Neural cell (in vitro differentiated cells): ENCODE results near the gene C11orf71. TPM values are rescaled to one million over a fixed set of nuclear protein-coding genes. Genes with fewer than 3 reads are reported as not detected.

Experiments
- H2AFZ ChIP-seq: fragments of 200-600, 300-800 bp; sonication (generic), shearing (Covaris generic); 2 replicates; pipeline ENCODE4 v1.6.0; 2014; ENCODE audit warnings: low read depth, mild to moderate bottlenecking, antibody characterized with exemption, low read length, moderate library complexity
- H3F3A ChIP-seq: fragments of 200-600 bp; shearing (Covaris generic); 2 replicates; pipeline ENCODE4 v1.6.1; 2016; ENCODE audit warnings: mild to moderate bottlenecking, moderate library complexity, mixed read lengths, antibody characterized with exemption, low read length; ENCODE audit not compliant: insufficient read depth, poor library complexity, severe bottlenecking
- H3K27ac ChIP-seq: fragments of 200-600, 300-800 bp; sonication (generic), shearing (Covaris generic); 2 replicates; pipeline ENCODE4 v1.5.1; 2014; ENCODE audit warnings: mild to moderate bottlenecking, low read length, moderate library complexity
- H3K27me3 ChIP-seq: fragments of 300-800, 200-600 bp; sonication (generic), shearing (Covaris generic); 2 replicates; pipeline ENCODE4 v1.6.0; 2014; ENCODE audit warnings: mild to moderate bottlenecking, low read depth, low read length, moderate library complexity; ENCODE audit not compliant: insufficient read depth
- H3K36me3 ChIP-seq: fragments of 300-800, 200-600 bp; sonication (generic), shearing (Covaris generic); 2 replicates; pipeline ENCODE4 v1.5.1; 2014; ENCODE audit warnings: mild to moderate bottlenecking, antibody characterized with exemption, low read length, moderate library complexity; ENCODE audit not compliant: insufficient read depth
- H3K4me2 ChIP-seq: fragments of 300-800, 200-600 bp; sonication (generic), shearing (Covaris generic); 2 replicates; pipeline ENCODE4 v1.6.0; 2014; ENCODE audit warnings: mild to moderate bottlenecking, low read length
- H3K4me3 ChIP-seq: fragments of 300-800, 200-600 bp; sonication (generic), shearing (Covaris generic); 2 replicates; pipeline ENCODE4 v1.5.1; 2014; ENCODE audit warnings: mild to moderate bottlenecking, low read length, moderate library complexity
- H3K79me2 ChIP-seq: fragments of 200-600 bp; shearing (Covaris generic); replicated peaks from 2 replicates; pipeline ENCODE4 v1.6.0; 2014; ENCODE audit warnings: mild to moderate bottlenecking, low read length, moderate library complexity; ENCODE audit not compliant: insufficient read depth
- H3K9ac ChIP-seq: fragments of 300-800, 200-600 bp; sonication (generic), shearing (Covaris generic); 2 replicates; pipeline ENCODE4 v1.6.1; 2016; ENCODE audit warnings: mild to moderate bottlenecking, low read length, mixed read lengths
- H3K9me2 ChIP-seq: fragments of 200-600 bp; shearing (Covaris generic); 2 replicates; pipeline ENCODE4 v1.6.1; 2016; ENCODE audit warnings: mild to moderate bottlenecking, low read length, mixed read lengths; ENCODE audit not compliant: insufficient read depth
- H3K9me3 ChIP-seq: fragments of 200-600, 300-800 bp; sonication (generic), shearing (Covaris generic); 2 replicates; pipeline ENCODE4 v1.6.1; 2016; ENCODE audit warnings: mild to moderate bottlenecking, mixed run types, low read length, moderate library complexity, mixed read lengths
- H4K20me1 ChIP-seq: fragments of 200-600 bp; shearing (Covaris generic); 2 replicates; pipeline ENCODE4 v1.6.1; 2016; ENCODE audit warnings: mild to moderate bottlenecking, mixed run types; ENCODE audit not compliant: insufficient read depth
- EP300 ChIP-seq: fragments of 450-650 bp; conservative IDR thresholded peaks from 2 replicates; pipeline ENCODE4 v1.6.1; 2014; ENCODE audit warnings: antibody characterized with exemption, mild to moderate bottlenecking, moderate library complexity; ENCODE audit not compliant: poor library complexity, severe bottlenecking
- EZH2 ChIP-seq: fragments of 200-600, 300-800 bp; shearing (Covaris generic), sonication (generic); IDR thresholded peaks from 2 replicates; pipeline ENCODE4 v1.6.1; 2014; ENCODE audit warnings: antibody characterized with exemption, low read length, borderline replicate concordance, mild to moderate bottlenecking; ENCODE audit not compliant: insufficient read depth, poor library complexity, severe bottlenecking
- MXI1 ChIP-seq: fragments of 450-650 bp; conservative IDR thresholded peaks from 2 replicates; pipeline ENCODE4 v1.6.1; 2014; ENCODE audit warnings: antibody characterized with exemption, mild to moderate bottlenecking; ENCODE audit not compliant: poor library complexity, severe bottlenecking
- POLR2AphosphoS5 ChIP-seq: IDR thresholded peaks from 2 replicates; pipeline ENCODE4 v1.6.1; 2012
- RAD21 ChIP-seq: fragments of 450-650 bp; conservative IDR thresholded peaks from 2 replicates; pipeline ENCODE4 v1.6.1; 2014; ENCODE audit warnings: antibody characterized with exemption, mild to moderate bottlenecking, moderate library complexity
- SMC3 ChIP-seq: fragments of 450-650 bp; conservative IDR thresholded peaks from 2 replicates; pipeline ENCODE4 v1.6.1; 2014; ENCODE audit warnings: antibody characterized with exemption, mild to moderate bottlenecking, moderate library complexity; ENCODE audit not compliant: poor library complexity
- TAF1 ChIP-seq: IDR thresholded peaks from 2 replicates; pipeline ENCODE4 v1.6.1; 2012; ENCODE audit warnings: low read depth
- polyA minus RNA-seq: library from RNA; depleted of rRNA, polyadenylated mRNA; stranded (reverse); fragments of >200 nt; gene quantifications from 2 replicates; pipeline ENCODE4 v1.2.3, GENCODE V29; 2014
- polyA plus RNA-seq: library from polyadenylated mRNA; depleted of rRNA; stranded (reverse); fragments of >200 nt; gene quantifications from 2 replicates; pipeline ENCODE4 v1.2.3, GENCODE V29; 2014
- TF ChIP-seq, protein P1 (sequence below): fragments of 450-650 bp; IDR thresholded peaks from 2 replicates; pipeline ENCODE4 v1.5.1; 2014; ENCODE audit warnings: antibody characterized with exemption, mild to moderate bottlenecking, moderate library complexity; ENCODE audit not compliant: poor library complexity, severe bottlenecking
- TF ChIP-seq, protein P2 (sequence below): IDR thresholded peaks from 2 replicates; pipeline ENCODE4 v1.6.1; 2012; ENCODE audit warnings: borderline replicate concordance

C11orf71 gene, protein sequence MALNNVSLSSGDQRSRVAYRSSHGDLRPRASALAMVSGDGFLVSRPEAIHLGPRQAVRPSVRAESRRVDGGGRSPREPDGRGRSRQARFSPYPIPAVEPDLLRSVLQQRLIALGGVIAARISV
- polyA plus RNA-seq (29.9 and 33.1 TPM in 2 replicates), polyA minus RNA-seq (24.9 and 29.9 TPM in 2 replicates)

DNA sequence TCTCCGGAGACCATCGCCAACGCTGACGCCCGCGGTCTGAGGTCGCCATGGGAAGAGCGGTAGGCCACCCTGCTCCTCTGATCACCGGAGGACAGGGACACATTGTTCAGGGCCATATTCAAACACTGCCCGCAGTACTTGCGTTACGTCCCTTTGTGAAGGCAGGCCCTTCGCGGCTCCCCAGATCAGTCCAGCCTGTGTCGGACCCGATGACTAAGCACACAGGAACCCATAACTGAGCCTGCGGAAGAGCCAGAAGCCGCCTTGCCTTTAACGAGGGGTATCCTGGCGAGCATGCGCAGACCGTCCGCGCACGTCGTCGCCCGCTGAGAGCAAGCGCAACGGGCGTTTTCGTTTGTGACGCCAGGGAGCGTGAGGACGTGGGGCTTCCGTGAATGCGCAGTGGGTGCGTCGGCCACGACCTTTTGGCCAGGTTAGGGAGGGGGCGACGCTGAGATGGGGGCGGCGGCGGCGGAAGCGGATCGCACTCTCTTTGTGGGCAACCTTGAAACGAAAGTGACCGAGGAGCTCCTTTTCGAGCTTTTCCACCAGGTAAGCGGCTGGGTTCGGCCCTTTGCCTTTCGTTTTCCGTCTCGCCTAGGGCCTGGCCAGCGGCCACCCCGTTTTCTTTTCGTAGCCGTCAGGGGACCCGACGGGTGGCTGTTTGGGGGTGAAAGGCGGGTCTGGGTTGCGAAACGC is at the start of gene C11orf71, which contains the start of gene RBM7:
Gene C11orf71, minus strand, starts transcription at position 296 of the 699 bp plus-strand sequence. Its CDS starts 180 bp downstream, at position 116.
Gene RBM7, plus strand, starts transcription at position 451 of the 699 bp plus-strand sequence. Its CDS starts 6 bp downstream, at position 457.
- peak; percentile 88 for TF ChIP-seq TAF1
- TF ChIP-seq MXI1, result peak; percentile 79
- TF ChIP-seq, protein P1, sequence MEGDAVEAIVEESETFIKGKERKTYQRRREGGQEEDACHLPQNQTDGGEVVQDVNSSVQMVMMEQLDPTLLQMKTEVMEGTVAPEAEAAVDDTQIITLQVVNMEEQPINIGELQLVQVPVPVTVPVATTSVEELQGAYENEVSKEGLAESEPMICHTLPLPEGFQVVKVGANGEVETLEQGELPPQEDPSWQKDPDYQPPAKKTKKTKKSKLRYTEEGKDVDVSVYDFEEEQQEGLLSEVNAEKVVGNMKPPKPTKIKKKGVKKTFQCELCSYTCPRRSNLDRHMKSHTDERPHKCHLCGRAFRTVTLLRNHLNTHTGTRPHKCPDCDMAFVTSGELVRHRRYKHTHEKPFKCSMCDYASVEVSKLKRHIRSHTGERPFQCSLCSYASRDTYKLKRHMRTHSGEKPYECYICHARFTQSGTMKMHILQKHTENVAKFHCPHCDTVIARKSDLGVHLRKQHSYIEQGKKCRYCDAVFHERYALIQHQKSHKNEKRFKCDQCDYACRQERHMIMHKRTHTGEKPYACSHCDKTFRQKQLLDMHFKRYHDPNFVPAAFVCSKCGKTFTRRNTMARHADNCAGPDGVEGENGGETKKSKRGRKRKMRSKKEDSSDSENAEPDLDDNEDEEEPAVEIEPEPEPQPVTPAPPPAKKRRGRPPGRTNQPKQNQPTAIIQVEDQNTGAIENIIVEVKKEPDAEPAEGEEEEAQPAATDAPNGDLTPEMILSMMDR, result peak; percentile 60
- TF ChIP-seq EP300, result peak; percentile 80
- peak; percentile 43 for TF ChIP-seq RAD21
- TF ChIP-seq SMC3, result peak; percentile 50
- TF ChIP-seq POLR2AphosphoS5, result peak; percentile 99
- TF ChIP-seq EZH2, result no peak
- TF ChIP-seq, protein P2, sequence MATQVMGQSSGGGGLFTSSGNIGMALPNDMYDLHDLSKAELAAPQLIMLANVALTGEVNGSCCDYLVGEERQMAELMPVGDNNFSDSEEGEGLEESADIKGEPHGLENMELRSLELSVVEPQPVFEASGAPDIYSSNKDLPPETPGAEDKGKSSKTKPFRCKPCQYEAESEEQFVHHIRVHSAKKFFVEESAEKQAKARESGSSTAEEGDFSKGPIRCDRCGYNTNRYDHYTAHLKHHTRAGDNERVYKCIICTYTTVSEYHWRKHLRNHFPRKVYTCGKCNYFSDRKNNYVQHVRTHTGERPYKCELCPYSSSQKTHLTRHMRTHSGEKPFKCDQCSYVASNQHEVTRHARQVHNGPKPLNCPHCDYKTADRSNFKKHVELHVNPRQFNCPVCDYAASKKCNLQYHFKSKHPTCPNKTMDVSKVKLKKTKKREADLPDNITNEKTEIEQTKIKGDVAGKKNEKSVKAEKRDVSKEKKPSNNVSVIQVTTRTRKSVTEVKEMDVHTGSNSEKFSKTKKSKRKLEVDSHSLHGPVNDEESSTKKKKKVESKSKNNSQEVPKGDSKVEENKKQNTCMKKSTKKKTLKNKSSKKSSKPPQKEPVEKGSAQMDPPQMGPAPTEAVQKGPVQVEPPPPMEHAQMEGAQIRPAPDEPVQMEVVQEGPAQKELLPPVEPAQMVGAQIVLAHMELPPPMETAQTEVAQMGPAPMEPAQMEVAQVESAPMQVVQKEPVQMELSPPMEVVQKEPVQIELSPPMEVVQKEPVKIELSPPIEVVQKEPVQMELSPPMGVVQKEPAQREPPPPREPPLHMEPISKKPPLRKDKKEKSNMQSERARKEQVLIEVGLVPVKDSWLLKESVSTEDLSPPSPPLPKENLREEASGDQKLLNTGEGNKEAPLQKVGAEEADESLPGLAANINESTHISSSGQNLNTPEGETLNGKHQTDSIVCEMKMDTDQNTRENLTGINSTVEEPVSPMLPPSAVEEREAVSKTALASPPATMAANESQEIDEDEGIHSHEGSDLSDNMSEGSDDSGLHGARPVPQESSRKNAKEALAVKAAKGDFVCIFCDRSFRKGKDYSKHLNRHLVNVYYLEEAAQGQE, result peak; percentile 95
- Histone ChIP-seq H3K4me3 (peak within 1 kb of the TSS; percentile 81), H3F3A (peaks cover 3% of the 10 kb centered on the region), H3K27ac (peak within 1 kb of the TSS; percentile 98), H3K9me3 (no peaks in the 10 kb centered on the region), H4K20me1 (no peaks in the 10 kb centered on the region), H3K9me2 (no peaks in the 10 kb centered on the region), H3K79me2 (peaks cover 58% of the 10 kb centered on the region), H3K4me2 (peak within 1 kb of the TSS; percentile 89), H3K9ac (peak within 1 kb of the TSS; percentile 98), H2AFZ (peak within 1 kb of the TSS; percentile 92), H3K36me3 (no peaks in the 10 kb centered on the region), H3K27me3 (no peaks in the 10 kb centered on the region)

DNA sequence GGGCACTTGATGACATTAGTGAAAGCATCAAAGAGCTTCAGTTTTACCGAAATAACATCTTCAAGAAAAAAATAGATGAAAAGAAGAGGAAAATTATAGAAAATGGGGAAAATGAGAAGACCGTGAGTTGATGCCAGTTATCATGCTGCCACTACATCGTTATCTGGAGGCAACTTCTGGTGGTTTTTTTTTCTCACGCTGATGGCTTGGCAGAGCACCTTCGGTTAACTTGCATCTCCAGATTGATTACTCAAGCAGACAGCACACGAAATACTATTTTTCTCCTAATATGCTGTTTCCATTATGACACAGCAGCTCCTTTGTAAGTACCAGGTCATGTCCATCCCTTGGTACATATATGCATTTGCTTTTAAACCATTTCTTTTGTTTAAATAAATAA is 49.5 kb upstream of the C11orf71 start:
- no peak overlapping the region for H3K27ac ChIP-seq
- H3K4me3 ChIP-seq, result no peak overlapping the region
- no peaks in the 10 kb centered on the region for H4K20me1 ChIP-seq
- H3K79me2 ChIP-seq, result no peaks in the 10 kb centered on the region
- H3K9me2 ChIP-seq, result no peaks in the 10 kb centered on the region
- TF ChIP-seq EZH2, result no peak
- TF ChIP-seq, protein P1, result no peak
- no peaks in the 10 kb centered on the region for H3K9me3 ChIP-seq
- H3K9ac ChIP-seq, result no peak overlapping the region
- no peaks in the 10 kb centered on the region for H3K27me3 ChIP-seq
- no peaks in the 10 kb centered on the region for H3F3A ChIP-seq
- no peak overlapping the region for H3K4me2 ChIP-seq
- H3K36me3 ChIP-seq, result no peaks in the 10 kb centered on the region
- H2AFZ ChIP-seq, result no peak overlapping the region
